Panc1 (cell line): Measurements from ENCODE around the gene GRAMD1A.

Source experiments
- CTCF ChIP-seq: fragments of 450-650 bp; IDR thresholded peaks from 2 replicates; pipeline ENCODE4 v1.5.1; 2017; ENCODE audit warnings: mild to moderate bottlenecking
- POLR2AphosphoS5 ChIP-seq: IDR thresholded peaks from 2 replicates; pipeline ENCODE4 v1.6.1; 2012; ENCODE audit warnings: mild to moderate bottlenecking, low read depth, low read length, moderate library complexity
- TF ChIP-seq, protein P1 (sequence below), 2 experiments: IDR thresholded peaks; 2 replicates each; pipeline ENCODE4 v1.6.1; 2011 to 2012; ENCODE audit warnings: low read depth in 2 of 2, control low read depth in 1 of 2, low read length in 1 of 2, mild to moderate bottlenecking in 1 of 2, moderate library complexity in 1 of 2; ENCODE audit not compliant: insufficient read depth in 1 of 2

- no peak for TF ChIP-seq CTCF
- TF ChIP-seq, protein P1, sequence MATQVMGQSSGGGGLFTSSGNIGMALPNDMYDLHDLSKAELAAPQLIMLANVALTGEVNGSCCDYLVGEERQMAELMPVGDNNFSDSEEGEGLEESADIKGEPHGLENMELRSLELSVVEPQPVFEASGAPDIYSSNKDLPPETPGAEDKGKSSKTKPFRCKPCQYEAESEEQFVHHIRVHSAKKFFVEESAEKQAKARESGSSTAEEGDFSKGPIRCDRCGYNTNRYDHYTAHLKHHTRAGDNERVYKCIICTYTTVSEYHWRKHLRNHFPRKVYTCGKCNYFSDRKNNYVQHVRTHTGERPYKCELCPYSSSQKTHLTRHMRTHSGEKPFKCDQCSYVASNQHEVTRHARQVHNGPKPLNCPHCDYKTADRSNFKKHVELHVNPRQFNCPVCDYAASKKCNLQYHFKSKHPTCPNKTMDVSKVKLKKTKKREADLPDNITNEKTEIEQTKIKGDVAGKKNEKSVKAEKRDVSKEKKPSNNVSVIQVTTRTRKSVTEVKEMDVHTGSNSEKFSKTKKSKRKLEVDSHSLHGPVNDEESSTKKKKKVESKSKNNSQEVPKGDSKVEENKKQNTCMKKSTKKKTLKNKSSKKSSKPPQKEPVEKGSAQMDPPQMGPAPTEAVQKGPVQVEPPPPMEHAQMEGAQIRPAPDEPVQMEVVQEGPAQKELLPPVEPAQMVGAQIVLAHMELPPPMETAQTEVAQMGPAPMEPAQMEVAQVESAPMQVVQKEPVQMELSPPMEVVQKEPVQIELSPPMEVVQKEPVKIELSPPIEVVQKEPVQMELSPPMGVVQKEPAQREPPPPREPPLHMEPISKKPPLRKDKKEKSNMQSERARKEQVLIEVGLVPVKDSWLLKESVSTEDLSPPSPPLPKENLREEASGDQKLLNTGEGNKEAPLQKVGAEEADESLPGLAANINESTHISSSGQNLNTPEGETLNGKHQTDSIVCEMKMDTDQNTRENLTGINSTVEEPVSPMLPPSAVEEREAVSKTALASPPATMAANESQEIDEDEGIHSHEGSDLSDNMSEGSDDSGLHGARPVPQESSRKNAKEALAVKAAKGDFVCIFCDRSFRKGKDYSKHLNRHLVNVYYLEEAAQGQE (IDR thresholded peaks at IDR 0.05; ENCODE audit: insufficient read depth in 1 of 2, low read depth in 2 of 2, low read length in 1 of 2) = no peak
- TF ChIP-seq POLR2AphosphoS5 = no peak
These were observed 24.0 kb downstream of the GRAMD1A start for GRCh38 chr19:35024095-35024494.
